NCI-H2081 (cell line): ENCODE measurements around the gene PYGL.
A peak's percentile ranks its signal among the peaks of the same experiment; 100 is the strongest.
"Not testable (repeated sequence)": the region's sequence is repeated elsewhere in the genome, so short reads cannot be mapped to it uniquely, and the experiment has no call there.

Source experiments
- DNase-seq, 2 experiments: peaks; one replicate each; lab custom pipeline; 2025; lab: John Stamatoyannopoulos, UW

Gene PYGL

GRCh38 chr14:50943943-50944646 lies at the start of gene PYGL:
TSS of gene PYGL (minus strand) at chr14:50944483. CDS start at chr14:50944403, 80 bp downstream.
- DNase-seq: peak; percentile 46 to 60

GRCh38 chr14:50985859-50986331 lies 41.6 kb upstream of the PYGL start:
- no peak for DNase-seq

- DNase-seq: no peak
Observed at GRCh38 chr14:50985124-50985858, 41.0 kb upstream of the PYGL start.

GRCh38 chr14:50984036-50984710 lies 39.9 kb upstream of the PYGL start:
- DNase-seq: no peak

- DNase-seq: no peak
Observed at GRCh38 chr14:50979941-50980850, 35.9 kb upstream of the PYGL start.

GRCh38 chr14:50978888-50979287 lies 34.6 kb upstream of the PYGL start:
- no peak for DNase-seq

- DNase-seq: no peak
Observed at GRCh38 chr14:50978529-50978871, 34.2 kb upstream of the PYGL start.

GRCh38 chr14:50977863-50978528 lies 33.7 kb upstream of the PYGL start:
- no peak for DNase-seq

GRCh38 chr14:50974118-50974517 lies 29.8 kb upstream of the PYGL start:
- no peak for DNase-seq

- DNase-seq: no peak
Observed at GRCh38 chr14:50972734-50973133, 28.5 kb upstream of the PYGL start.

GRCh38 chr14:50970886-50971781 lies 26.9 kb upstream of the PYGL start:
- no peak for DNase-seq

- DNase-seq: no peak
Observed at GRCh38 chr14:50967790-50968189, 23.5 kb upstream of the PYGL start.

GRCh38 chr14:50967103-50967502 lies 22.8 kb upstream of the PYGL start:
- DNase-seq: no peak

- peak; percentile 7 to 22 for DNase-seq
Observed at GRCh38 chr14:50964683-50965390, 20.6 kb upstream of the PYGL start.

GRCh38 chr14:50963919-50964318 lies 19.6 kb upstream of the PYGL start:
- DNase-seq: no peak

GRCh38 chr14:50961605-50962221 lies 17.4 kb upstream of the PYGL start:
- peak in 1 of 2 experiments; percentile 8 for DNase-seq

- no peak for DNase-seq
Observed at GRCh38 chr14:50957296-50957695, 13.0 kb upstream of the PYGL start.

GRCh38 chr14:50956421-50956820 lies 12.1 kb upstream of the PYGL start:
- DNase-seq: not testable (repeated sequence)
